Epithelial cell of prostate (primary cell): ENCODE results near the gene GLT6D1.
"Not testable (repeated sequence)": the region's sequence is repeated elsewhere in the genome, so short reads cannot be mapped to it uniquely, and the experiment has no call there.

ENCODE experiments used
- DNase-seq: peaks from one replicate; pipeline ENCODE4 v3.0.0-alpha.2; 2011; ENCODE audit warnings: low read depth, low spot score
- H3K27ac ChIP-seq: fragments of 450-650 bp; 2 replicates; pipeline ENCODE4 v1.5.1; 2017; ENCODE audit warnings: mild to moderate bottlenecking

Gene GLT6D1

GRCh38 chr9:135641047-135641446, 1.7 kb upstream of the GLT6D1 start:
- DNase-seq, result no peak
- no peak overlapping the region for H3K27ac ChIP-seq

- not testable (repeated sequence) for H3K27ac ChIP-seq, DNase-seq
These were observed 2.3 kb downstream of the GLT6D1 start for GRCh38 chr9:135636930-135637530.

GRCh38 chr9:135632841-135633240, 6.5 kb downstream of the GLT6D1 start:
- DNase-seq, result no peak
- no peak overlapping the region for H3K27ac ChIP-seq

DNA sequence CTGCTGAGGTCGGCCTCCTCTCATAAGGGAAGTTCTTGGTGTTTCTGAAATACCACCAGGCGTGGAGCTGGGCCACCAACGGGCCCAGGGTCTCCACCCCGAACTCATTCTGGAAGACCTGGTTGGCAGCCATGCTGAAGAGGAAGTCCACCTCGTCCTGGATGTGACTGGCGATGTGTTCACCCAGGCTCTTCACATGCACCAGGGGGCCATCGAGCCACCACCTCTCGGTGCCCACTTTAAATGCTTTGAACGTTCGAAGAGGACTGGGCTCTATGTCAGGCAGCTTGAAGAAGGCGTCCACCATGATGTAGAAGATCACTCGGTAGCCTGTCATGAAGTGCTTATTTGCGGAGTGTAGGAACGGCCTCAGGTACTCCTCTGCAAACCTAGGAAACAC, 15.1 kb downstream of the GLT6D1 start:
- no peak overlapping the region for H3K27ac ChIP-seq
- DNase-seq, result no peak

DNA sequence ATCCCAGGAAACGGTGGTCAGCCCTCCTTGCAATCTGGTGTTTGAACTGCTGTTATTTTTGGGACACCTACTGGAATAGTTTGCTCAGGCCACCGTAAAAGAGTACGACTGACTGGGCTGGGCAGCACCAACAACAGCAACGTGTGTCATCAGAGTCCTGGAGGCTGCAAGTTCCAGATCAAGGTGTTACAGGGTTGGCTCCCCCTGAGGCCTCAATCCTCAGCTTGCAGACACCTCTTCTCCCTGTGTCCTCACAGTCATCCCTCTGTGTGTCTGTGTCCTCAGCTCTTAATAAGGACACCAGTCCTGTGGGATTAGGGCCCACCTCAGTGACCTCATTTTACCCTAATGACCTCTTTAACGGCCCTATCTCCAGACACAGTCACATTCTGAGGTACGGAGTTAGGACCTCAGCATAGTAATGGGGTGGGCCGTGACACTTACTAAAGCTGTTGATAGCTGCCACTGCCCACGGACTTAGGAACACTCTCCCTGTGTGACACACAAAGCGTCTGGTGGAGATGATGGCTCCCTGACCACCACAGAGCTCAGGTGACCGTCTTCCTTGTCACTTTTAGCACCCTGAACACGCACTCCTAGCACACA, 16.8 kb downstream of the GLT6D1 start:
- no peak overlapping the region for H3K27ac ChIP-seq
- DNase-seq, result no peak

DNA sequence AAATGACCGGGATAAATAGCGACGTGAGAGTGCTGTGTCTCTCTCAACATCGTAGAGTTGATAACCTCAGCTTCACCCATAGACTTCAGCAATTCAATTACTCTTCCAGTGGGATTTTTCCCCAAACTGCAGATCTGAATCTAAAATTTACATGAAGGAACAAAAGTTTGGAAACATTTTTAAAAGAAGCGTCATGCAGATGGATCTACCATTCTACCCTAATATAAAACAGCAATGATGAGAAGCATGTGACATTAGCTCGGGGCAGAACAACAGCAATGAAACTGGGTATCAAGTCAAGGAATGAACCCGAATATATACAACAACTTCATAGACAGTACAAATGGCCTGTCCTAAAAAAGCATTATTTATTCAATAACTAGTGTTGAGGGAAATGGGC, 18.8 kb downstream of the GLT6D1 start:
- DNase-seq, result no peak
- no peak overlapping the region for H3K27ac ChIP-seq

DNA sequence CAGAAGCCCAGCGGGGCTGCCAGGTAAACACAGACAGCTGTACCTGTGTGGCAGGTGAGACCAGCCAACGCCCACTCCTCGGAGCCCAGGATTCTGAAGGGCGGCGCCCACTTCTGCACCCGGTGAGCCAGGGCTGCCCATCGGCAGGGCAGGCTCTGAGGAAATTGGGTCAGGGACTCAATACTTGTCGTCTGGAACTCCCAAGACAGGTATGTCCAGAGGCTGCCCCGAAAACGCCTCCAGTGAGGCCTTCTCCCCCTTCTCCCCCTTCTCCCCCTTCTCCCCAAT, 19.8 kb downstream of the GLT6D1 start:
- H3K27ac ChIP-seq, result no peak overlapping the region
- no peak for DNase-seq

DNA sequence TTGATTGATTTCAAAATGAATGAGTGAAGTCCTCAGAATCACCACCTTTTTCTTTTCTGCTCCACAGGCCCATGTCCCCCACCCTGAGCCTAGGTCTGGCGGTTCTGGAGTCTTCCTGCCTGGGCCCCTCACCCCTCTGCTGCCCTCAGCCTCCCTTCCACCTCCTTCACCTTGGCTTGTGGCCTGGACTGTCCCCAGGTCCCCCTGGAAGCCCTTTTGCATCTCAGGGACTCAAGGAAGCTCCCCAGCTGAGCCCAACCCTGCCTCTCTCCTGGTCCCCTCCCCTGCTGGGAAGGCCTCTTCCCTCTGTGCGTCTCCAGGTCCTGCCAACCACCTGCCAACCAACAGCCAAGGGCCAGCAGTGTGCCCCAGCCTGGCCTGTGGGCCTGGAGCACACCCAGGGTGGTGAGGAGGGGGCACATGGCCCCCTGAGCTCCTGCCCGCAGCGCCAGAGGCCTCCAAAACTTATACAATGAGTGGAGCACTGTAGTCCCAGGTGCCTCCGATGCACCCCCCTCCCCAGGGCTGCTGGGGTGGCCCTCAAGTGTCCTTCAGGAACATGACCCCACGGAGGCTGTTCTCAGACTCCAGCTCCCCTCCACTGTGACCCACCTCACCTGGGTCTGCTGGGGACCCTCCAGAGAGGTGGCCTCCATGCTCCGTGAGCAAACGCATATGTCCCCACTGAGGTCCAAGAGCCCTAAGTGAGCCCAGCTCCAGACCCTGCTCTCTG, 20.3 kb downstream of the GLT6D1 start:
- H3K27ac ChIP-seq, result no peak overlapping the region
- no peak for DNase-seq

DNA sequence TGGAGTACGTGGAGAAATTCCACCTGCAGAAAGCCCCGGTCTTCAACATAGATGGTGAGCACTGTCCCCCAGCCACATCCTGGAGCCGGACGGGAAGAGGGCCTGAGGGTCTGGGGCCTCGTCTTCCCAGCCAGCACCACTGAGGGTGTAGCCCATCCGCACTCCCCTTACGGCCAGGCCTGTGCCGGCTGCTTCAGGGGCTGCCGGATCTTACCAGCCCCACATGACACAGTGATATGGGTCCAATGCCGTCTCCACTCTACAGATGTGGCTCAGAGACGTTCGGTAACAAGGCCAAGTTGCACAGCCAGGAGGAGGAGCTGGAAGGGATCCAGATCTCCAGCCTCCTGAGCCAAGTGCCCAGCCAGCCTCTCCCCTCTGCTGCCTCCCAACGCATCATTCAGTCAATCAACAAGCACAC, 21.3 kb downstream of the GLT6D1 start:
- no peak overlapping the region for H3K27ac ChIP-seq
- DNase-seq, result no peak

GRCh38 chr9:135617538-135617900, 21.8 kb downstream of the GLT6D1 start:
- no peak for DNase-seq
- no peak overlapping the region for H3K27ac ChIP-seq

GRCh38 chr9:135616619-135617537, 22.5 kb downstream of the GLT6D1 start:
- H3K27ac ChIP-seq, result no peak overlapping the region
- no peak for DNase-seq

DNA sequence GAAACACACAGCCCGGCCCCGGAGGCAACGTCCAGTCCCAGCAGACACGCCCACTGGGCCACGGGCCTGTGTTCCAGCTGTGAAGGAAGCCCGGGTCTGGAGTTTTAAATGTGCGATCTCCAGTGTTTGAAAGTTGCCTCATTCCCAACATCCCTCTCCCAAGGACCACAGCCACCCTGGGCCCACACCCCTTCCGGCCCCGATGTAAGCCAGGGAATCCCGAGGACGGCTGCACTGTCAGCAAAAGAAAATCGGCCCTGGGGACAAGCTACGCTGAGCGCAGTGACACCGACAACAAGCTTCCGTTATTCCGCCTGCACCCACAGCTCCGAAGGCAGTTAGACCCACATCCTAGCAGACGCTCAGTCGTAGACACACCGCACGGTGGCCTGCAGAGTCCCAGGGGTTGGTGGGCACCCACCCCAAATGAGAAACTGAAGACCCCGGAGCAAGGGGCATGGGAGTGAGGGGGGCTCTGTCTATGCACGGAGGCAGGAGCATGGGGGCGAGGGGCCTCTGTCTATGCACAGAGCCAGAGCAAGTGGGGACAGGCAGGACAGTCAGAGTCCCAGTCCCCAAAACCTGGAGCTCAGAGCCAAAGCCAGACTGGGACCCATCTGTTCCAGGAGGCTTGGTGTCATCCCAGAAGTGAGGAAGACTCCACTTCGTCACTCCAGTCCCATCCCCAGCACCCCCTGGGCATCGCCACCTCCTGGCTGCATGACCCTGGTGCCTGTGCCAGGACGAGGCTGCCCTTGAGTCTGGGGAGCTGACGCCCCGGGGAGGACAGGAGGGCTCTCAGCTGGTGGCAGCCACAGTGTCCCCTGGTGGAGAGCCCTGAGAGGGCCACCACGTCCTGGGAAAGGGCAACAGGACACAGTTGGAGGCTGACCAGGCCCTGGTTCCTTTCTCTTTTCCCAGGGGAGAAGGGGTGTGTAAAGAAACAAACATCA, 23.4 kb downstream of the GLT6D1 start:
- no peak for DNase-seq
- no peak overlapping the region for H3K27ac ChIP-seq

GRCh38 chr9:135614821-135615665, 24.3 kb downstream of the GLT6D1 start:
- no peak for DNase-seq
- no peak overlapping the region for H3K27ac ChIP-seq

- no peak for DNase-seq
- H3K27ac ChIP-seq, result no peak overlapping the region
These were observed 25.2 kb downstream of the GLT6D1 start for GRCh38 chr9:135613946-135614805.

- no peak overlapping the region for H3K27ac ChIP-seq
- DNase-seq, result no peak
These were observed 26.1 kb downstream of the GLT6D1 start for GRCh38 chr9:135612981-135613910.

GRCh38 chr9:135612437-135612836, 26.9 kb downstream of the GLT6D1 start:
- DNase-seq, result no peak
- no peak overlapping the region for H3K27ac ChIP-seq

- no peak overlapping the region for H3K27ac ChIP-seq
These were observed 27.5 kb downstream of the GLT6D1 start for GRCh38 chr9:135611875-135612209.

More at GRCh38 chr9:135611875-135612209, 27.5 kb downstream of the GLT6D1 start:
- DNase-seq, result no peak
